Measurements from ENCODE around the gene TRUB1.
A peak's percentile ranks its signal among the peaks of the same experiment; 100 is the strongest.
"Not testable (repeated sequence)": the region's sequence is repeated elsewhere in the genome, so short reads cannot be mapped to it uniquely, and the experiment has no call there.

The TRUB1 gene

DNA sequence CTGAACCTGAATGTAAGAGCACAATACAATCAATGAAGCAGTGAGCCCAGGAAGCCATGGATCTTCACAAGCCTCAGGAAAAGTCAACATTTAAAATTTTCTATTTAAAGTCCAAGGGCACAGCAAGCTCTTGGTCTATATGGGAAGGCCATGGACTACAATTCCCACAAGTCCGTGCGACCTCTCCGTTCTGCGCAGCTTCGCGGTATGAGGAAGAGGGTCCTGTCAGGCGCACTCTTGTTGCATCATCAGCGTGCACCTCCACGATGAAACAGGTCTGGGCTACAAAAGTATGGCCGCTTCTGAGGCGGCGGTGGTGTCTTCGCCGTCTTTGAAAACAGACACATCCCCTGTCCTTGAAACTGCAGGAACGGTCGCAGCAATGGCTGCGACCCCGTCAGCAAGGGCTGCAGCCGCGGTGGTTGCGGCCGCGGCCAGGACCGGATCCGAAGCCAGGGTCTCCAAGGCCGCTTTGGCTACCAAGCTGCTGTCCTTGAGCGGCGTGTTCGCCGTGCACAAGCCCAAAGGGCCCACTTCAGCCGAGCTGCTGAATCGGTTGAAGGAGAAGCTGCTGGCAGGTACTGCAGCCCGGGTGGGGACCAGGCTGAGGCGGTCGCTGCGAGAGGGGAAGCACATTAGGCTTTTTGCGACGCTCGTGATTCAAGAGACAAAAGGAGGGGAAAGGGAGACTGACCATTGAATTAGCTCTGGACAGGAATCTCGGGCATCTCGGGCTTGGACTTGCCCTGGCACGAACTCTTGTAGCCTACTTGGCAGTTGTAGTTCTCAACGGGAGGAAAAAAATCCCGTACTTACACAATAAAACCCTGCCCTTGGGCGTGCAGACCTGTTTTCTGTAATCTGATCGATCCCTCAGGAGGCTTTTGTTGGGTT lies at the start of gene TRUB1:
TSS of gene TRUB1 (plus strand) at position 234 of the 894 bp plus-strand sequence. CDS start at position 293, 59 bp downstream.
- DNase-seq, result peak; percentile 30 to 73

DNA sequence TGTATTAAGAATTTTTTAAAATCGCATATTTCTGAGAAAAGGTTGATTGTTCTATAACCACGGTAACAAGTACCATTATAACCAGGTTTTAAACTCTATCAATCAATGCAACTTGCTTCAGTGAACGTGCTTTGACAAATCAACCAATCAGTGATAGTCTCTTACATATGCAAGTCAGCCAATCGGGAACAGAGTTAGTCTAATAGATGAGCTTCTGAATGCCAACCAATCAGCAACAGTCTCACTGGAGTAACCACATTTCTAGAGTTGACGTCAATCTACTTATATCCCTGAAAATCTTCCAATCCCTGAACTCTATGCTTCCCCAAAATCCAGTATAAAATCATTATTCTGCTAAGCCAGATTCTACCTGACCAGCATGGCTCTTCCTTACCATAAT lies 44.7 kb upstream of the TRUB1 start:
- DNase-seq, result no peak

DNA sequence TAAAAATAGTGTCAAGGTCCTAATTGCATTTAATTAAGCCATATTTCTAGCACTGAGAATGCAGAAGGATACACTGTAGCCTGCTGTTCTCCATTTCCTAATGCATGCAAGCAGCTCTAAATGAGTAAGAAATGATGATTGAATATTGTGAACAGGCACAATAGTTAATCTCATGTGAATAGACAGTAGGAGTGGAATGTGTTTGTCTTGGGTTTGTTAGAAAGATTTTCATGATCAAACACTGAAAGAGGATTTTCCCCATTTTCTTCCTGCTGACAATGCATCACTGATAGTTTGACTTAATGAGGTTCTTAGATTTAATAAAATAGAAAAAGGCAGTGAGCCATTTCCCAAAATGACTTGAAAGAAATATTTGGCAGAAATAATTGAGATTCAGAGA lies 43.1 kb upstream of the TRUB1 start:
- no peak for DNase-seq

DNA sequence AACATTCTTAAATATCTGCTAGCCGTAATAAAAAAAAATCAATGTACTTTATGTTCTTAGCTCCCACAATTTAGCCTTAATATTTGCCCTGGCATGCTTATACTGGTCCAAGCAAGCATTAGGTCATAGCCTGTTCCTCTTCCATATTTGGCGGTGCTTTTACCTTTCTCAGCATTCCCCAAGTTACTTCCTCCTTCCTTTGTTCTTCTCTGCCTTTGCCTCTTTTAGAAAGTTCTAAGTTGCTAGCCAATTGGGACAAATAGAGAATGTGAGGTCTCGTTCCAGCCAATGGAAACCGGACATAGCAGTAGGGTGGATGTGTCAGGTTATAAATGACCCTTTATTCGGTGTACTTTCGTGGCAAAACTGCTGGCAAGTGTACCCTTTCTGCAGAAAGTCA lies 41.0 kb upstream of the TRUB1 start:
- not testable (repeated sequence) for DNase-seq

DNA sequence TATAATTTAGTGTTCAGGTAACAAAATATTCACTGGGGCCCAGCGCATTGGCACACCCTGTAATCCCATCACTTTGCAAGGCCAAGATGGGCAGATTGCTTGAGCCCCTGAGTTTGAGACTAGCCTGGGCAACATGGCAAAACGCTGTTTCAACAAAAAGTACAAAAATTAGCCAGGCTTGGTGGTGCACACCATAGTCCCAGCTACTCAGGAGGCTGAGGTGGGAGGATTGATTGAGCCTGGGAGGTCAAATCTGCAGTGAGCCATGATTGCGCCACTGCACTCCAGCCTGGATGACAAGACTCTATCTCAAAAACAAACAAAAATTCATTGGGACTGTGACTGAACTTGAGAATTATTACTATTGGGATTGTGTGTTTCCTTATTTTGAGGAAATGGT lies 40.4 kb upstream of the TRUB1 start:
- no peak for DNase-seq

DNA sequence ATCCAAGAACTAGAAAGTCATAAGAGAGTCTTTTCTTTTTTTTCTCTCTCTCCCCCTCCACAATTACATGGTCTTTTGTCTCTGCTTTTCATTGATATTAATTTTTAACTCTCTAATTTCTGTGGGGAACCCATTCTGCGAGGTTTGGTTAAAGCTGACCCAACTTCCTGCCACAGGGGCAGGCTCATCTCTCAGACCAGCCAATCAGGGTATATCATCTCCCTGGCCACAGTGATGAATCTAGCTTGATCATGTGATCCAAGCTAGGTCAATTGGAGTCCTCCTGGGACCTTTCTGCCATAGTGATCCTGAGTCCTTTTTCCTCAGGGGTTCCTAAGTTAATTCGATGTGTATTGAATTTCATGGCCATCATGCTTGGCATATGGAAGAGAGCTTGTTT lies 38.0 kb upstream of the TRUB1 start:
- peak in 1 of 2 experiments; percentile 7 for DNase-seq

DNA sequence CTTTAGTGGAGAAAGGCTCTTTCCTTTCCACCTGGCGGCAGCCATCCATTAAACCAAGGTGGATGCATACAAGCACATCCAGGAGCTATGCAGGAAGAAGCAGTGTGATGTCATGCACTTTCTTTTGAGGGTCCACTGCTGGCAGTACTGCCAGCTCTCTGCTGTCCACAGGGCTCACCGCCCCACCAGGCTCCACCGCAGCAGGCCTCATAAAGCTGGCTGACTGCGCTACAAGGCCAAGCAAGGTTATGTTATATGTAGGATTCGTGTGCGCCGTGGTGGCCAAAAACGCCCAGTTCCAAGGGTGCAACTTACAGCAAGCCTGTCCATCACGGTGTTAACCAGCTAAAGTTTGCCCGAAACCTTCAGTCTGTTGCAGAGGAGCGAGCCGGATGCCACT lies 37.3 kb upstream of the TRUB1 start:
- no peak for DNase-seq

DNA sequence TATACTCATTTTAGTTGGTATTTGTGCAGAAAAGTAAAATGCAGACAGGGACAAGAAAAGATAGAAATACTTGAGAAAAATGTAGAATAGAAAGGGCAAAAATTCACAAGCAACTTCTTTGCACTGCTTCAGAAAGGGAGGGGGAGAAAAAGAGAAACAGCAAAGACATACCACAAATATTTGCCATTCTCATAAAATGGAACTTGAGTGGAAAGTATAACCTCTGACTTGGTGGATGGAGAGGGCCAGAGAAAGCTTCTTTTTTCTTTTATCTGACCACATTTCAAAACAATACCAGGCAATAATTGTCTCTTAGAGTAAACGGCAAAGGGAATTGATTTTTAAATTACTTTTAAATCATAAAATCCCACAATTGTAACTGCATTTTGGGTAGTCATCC lies 35.8 kb upstream of the TRUB1 start:
- DNase-seq, result no peak

DNA sequence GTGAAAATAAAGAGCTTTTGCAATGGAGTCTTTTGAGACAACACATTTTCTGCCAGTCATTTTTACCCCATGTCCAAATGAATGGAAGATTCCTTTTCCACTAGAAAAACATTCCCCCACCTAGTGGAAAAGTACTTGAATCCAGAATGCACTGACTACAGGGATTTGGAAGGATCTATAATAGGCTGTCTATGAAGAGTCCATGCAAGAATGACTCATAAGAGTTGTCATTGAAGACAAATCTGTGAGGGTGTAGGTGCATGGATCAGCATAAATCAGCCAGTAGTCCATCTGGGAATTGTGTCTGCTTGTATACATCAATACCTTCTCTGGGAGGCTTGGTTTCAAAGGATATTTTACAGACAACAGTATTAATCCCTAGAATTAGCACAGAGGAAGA lies 32.5 kb upstream of the TRUB1 start:
- peak in 1 of 2 experiments; percentile 2 for DNase-seq

DNA sequence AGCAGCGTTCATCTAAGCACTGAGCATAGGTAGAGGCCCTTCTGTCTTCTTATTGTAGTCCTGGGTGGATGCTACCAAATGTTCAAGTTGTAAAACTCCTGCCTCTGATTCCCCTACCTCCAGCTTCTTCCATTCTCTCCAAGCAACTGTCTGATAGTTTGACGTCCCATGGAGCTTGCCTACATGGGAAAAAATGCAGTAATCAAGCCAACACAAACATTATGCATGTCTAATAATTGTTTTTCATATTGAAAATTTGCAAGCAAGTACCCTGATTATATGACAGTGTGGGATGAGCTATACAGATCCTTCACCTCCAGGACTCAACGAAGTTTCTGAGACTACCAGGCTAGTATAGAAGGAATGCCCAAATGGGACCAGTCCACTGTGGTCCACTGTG lies 31.0 kb upstream of the TRUB1 start:
- DNase-seq, result no peak

DNA sequence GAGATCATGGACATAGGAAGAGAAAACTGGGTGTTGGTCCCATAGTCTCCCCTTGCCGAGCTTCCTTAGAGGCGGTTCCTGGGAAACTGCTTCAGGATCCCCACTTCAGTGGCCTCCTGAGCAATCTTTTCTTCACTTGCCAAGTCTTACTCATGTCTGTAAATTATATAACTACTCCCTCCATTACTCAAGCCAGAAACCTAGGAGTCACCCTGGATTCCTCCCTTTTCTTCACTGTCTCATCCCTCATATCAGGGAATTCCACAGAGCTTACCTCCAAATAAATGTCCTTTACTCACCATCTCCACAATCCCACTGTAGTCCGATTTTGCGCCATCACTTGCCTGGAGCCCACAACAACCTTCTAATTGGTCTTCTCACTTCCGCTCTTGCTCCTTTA lies 29.1 kb upstream of the TRUB1 start:
- DNase-seq, result no peak

DNA sequence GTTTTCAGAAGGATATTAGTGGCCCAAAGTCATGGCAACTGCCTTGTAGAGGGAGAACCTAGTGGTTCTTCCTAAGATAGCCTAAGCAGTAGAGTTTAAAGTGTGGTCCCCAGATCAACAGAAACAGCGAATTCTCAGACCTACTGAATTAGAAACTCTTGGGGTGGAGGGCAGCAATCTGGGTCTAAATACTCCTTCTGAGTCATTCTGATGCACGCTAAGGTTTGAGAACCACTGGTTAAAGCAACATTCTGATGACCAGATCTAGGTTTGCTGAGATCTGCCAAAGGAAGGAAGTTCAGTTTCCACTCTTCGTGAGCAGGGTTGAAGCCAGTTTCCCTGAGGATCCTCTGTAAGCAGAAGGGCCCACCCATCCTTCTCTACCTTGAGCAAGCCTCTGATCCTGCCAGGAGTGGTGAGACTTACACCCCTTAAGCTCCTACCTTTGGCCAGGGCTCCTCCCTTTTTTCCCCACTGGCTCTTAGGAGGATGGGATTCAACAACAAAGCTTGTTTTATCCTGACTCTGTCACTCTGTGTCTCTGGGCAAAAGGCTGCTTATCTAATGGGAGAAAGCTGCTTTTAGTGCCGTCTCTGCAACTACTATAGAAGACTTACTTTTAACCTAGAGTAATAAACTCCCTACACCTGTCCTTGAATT lies 26.8 kb upstream of the TRUB1 start:
- DNase-seq, result no peak

DNA sequence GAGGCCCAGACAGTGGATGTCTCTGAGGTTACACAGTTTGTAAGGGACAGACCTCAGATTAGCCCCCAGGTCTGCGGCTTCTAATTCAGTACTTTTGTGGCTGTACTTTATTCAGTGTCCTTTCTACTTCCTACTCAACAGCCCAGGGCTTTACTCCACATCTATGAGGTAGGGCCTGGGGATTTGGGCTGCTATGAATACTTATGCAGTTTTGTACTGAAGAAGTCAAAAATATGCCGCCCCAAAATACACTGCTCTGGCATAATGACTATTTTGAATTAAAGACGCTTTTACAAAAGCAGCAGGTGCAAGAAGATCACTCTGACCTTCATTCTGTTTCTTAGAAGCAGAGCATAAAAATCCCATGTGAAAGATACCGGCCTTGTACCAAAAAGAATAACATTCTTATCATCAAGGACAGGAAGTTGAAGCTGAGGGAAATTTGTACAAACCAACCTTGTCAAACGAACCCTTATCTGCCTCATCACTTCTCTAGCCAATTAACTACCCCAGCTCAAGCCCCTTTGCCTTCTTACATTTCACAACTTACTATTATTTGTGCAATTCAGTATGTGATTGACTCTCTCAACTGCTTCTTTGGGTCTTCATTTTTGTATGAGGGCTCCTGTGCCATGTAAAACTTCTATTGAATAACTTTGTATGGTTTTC lies 26.1 kb upstream of the TRUB1 start:
- no peak for DNase-seq

DNA sequence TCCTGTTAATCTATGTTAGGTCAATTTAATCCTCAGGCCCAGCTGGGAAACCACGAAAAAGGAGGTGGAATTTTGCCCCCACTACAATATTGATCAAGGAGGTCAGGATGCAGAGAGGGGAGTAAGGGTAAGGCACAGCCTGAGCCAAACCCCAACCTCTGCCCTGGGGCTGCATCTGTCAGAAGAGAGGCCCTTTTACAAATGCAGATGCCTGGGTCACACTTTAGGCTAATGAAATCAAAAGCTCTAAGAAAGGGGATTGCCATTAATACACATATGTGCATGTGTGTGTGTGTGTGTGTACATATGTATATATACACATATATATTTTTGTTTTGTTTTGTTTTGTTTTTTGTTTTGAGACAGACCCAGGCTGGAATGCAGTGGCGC lies 25.5 kb upstream of the TRUB1 start:
- no peak for DNase-seq

DNA sequence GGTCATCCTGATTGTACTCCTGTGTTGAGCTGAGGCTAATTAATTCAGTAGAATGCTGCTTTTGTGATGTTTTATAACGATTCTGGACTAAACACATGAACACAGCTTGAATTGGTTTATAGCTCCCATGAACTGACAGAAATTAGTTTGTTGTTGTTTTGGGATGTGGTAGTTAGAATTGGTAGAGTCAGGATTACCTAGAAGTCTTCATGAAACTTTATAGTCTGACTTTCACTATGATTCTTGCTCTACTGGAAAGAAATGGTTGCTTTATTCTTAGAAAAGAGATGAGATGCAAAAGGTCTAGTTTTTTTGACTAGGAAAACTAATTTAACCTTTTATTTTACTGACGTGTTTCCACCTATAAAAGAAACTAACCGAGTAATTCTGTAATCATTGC lies 23.4 kb upstream of the TRUB1 start:
- no peak for DNase-seq

DNA sequence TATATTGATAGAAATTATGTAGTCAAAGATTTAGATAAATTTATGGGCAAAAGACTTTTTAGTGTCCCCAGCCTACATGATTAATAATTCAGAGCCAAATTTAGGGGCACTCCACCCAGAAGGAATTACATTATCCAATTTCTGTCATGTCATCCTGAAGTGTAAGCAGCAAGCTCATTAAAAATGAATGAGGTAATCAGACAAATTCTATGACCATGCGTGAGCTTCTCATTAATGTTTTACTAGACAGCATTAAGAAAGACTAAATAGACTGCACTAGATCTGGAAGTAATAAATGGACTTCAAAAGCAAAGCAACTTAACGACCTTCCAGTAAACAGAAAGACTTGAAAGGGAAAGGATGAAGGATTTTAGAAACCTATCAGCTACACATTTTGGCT lies 22.7 kb upstream of the TRUB1 start:
- DNase-seq, result no peak

DNA sequence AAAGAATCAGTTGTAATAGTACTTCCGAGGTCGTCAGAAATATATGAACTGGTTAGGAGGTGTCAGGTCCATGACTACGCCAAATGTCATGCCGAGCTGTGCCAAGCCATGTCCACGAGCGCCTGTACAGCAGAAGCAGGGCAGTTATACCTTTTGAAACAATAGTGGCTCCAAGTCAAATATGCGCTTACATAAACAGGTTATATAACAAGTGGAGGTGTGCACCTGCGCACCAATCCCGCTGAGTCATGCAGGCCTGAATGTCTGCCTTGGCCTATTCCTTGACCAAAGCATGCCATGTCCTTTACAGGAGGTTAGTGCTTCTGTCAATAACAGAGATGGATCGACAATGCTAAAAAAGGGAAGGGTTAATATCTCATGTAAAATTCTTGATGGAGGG lies 21.3 kb upstream of the TRUB1 start:
- no peak for DNase-seq

DNA sequence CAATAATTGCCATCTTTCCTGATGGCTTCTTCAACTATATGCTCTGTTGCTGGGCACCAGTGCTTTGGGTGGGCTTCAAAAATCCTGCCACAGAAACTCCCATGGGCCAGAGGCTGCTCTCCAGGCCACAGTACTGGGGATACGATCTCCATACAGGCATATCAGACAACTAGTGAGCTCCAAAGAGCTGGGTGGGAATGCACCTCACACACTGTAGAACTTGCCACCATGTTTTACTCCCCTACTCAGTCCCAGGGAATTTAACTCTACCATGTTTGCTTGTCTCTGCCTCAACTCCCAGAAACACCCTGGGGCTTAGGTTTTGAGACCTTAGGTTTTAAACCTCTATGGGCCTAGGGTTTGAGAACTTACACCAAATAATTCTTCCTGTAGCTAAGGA lies 20.5 kb upstream of the TRUB1 start:
- DNase-seq, result no peak

DNA sequence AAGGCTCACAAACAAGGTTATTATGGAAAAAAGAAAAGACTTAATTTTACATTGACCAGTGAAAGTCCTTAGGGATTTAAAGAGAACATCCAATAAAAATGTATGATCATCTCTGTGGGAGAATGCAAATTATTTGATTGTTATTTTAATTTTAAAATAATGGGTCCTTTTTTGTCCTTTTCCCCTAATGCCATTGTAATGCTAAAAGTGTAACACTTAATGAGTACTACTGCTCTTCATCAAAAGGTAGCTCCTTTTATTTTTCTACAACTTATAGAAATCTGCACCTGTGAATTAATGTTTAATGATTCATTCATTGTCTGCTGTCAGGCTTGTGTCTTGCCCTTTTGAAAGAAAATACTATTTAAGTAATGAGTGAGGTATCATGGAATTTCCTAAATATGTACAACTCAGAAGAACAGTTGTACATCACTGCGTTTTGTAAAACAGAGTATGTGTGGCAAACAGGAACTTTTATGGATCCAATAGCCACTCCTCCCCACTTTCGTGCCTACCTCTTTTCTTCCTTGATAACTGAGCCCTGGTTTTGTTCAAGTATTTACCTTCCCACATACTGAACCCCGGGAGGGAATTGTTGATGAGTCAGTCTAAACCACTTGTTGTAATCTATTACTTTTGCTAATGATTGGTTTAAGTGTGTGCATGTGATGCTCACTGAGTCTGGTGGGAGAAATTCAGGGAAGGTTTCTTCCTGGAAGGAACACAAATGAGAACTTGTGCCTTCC lies 19.9 kb upstream of the TRUB1 start:
- DNase-seq, result no peak

DNA sequence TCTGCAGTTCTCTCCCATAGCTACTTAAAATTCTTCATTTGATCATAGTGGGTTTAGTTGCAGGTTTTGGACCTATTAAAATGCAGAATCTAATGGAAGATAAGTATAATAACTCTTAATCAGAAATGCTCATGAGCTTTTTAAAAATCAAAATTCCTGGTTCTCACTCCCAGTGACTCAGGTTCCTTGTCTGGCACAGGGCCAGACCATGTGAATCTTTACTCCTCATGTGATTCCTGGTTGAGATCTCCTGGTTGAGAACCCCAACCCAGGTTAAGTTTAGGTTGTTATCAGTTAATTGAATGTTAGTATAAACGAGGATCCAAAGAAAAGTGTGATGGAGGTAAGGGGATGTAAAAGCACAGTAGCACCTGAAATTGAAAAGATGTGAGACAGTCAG lies 17.5 kb upstream of the TRUB1 start:
- DNase-seq, result no peak

DNA sequence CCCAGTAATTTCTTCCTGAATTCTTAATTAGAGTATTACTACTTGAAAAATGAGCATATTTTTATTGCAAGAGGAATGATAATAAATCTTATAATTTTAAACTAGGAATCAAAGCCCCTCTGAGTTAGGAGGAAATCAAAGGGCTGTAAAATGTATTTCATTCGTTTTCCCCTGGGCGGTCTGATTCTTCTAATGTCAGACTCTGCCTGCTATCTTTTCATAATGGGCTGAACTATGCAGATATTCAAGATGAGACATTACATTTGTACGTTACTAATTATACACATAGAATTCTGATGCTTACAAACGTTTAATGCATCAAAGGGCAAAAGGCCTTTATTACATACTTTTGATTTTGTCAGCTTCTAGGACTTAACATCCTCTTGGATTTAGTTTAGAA lies 16.0 kb upstream of the TRUB1 start:
- DNase-seq, result no peak

DNA sequence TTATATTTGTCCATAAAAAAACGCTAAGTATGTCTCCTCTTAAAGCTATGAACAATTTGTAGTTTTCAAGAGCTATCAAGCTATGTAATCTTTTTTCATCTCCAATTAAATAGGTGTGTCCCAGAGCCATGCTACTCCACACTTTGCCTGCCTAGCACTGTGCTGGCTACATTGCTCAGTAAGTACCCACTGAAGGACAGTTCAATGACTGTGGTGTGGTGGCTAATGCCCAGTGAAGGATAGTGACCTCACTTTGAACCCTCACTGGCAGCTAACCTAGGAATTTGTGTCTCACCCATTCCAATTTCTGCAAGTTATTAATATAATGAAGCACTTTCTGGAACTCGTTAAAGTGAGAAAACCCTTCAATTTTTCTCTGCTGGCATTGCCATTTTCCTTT lies 14.4 kb upstream of the TRUB1 start:
- DNase-seq, result no peak

Data from NCI-H524 (cell line).